T-helper 9 cell (primary cell): ENCODE measurements around the gene PDCD1LG2.

Experiments
- DNase-seq: peaks from one replicate; pipeline ENCODE4 v3.0.0-alpha.2; 2020

PDCD1LG2 gene

GRCh38 chr9:5611321-5612184, 101.2 kb downstream of the PDCD1LG2 start:
- no peak for DNase-seq

- no peak for DNase-seq
These were observed 101.8 kb downstream of the PDCD1LG2 start for GRCh38 chr9:5612185-5612530.

- DNase-seq: no peak
These were observed 103.9 kb downstream of the PDCD1LG2 start for GRCh38 chr9:5614192-5614591.

- DNase-seq: no peak
These were observed 104.7 kb downstream of the PDCD1LG2 start for GRCh38 chr9:5614985-5615384.

GRCh38 chr9:5617749-5618148, 107.4 kb downstream of the PDCD1LG2 start:
- DNase-seq: no peak

- no peak for DNase-seq
These were observed 110.2 kb downstream of the PDCD1LG2 start for GRCh38 chr9:5620494-5620893.
